Adrenal gland (tissue), 12 donors: ENCODE data around the gene USP28. TPM values are rescaled to one million over a fixed set of nuclear protein-coding genes. Genes with fewer than 3 reads are reported as not detected.

Experiments used
- DNase-seq, 7 donors: peaks; one replicate each; pipeline ENCODE4 v3.0.0-alpha.2; 2019 to 2020
- H3K27ac ChIP-seq, 5 donors: fragments of 200-600 bp; sonication (generic) in 4 of 5; 1 replicate in 3 of 5; 2 replicates in 2 of 5; pipeline versions ENCODE4 v1.5.1 to v1.8.0; 2016 to 2020; ENCODE audit warnings: mild to moderate bottlenecking in 1 of 5
- H3K27me3 ChIP-seq: fragments of 200-600 bp; 2 replicates; pipeline ENCODE4 v1.8.0; 2021
- H3K36me3 ChIP-seq, 2 donors: fragments of 200-600 bp; replicated peaks in 1 of 2; 1 replicate in 1 of 2; 2 replicates in 1 of 2; pipeline versions ENCODE4 v1.5.1 to v1.8.0; 2018 to 2022
- H3K4me1 ChIP-seq, 2 donors: fragments of 200-600 bp; replicated peaks in 1 of 2; 1 replicate in 1 of 2; 2 replicates in 1 of 2; pipeline versions ENCODE4 v1.5.1 to v1.8.0; 2018 to 2021
- H3K4me3 ChIP-seq, 4 donors: fragments of 200-600 bp; sonication (generic) in 3 of 4; one replicate each; pipeline ENCODE4 v1.5.1; 2016 to 2018
- H3K9me3 ChIP-seq, 3 donors: fragments of 200-600 bp; sonication (generic) in 1 of 3; replicated peaks in 1 of 3; 1 replicate in 2 of 3; 2 replicates in 1 of 3; pipeline versions ENCODE4 v1.5.1 to v1.8.0; 2016 to 2021
- CTCF ChIP-seq, 6 experiments: fragments of 450-650 bp in 4 of 6; fragments of 200-600 bp in 2 of 6; sonication (generic) in 1 of 6; IDR thresholded peaks; 1 replicate in 5 of 6; 2 replicates in 1 of 6; pipeline versions ENCODE4 v1.5.1 to v1.8.0; 2016 to 2021; ENCODE audit warnings: antibody characterized with exemption in 6 of 6, mild to moderate bottlenecking in 2 of 6, moderate library complexity in 1 of 6
- POLR2A ChIP-seq, 2 donors: fragments of 450-650 bp; IDR thresholded peaks; one replicate each; pipeline ENCODE4 v1.6.1; 2017; ENCODE audit warnings: antibody characterized with exemption in 2 of 2, mild to moderate bottlenecking in 2 of 2, moderate library complexity in 1 of 2
- WGBS, 4 donors: extraction: QIAGEN DNeasy Blood & Tissue Kit in 2 of 4; methylation state at CpG; one replicate each; pipeline versions ENCODE4 v1.1.5 to v1.1.7; 2013 to 2017; 5-methylcytosine and 5-hydroxymethylcytosine counted together
- intact Hi-C, 2 donors: fragments of 100-400 bp; cut with DNase I; formaldehyde crosslinking; loops; one replicate each; pipeline versions ENCODE4 v1.14.1 to v1.15.0; 2022 to 2023
- polyA plus RNA-seq, 3 donors: library from polyadenylated mRNA; stranded (reverse); fragments of 200-250 nt in 2 of 3; fragments of 350-450 nt in 1 of 3; fragmentation: Illumina TruSeq in 1 of 3; extraction: RNeasy Lipid Tissue Mini Kit (QIAGEN cat#74804) in 1 of 3; gene quantifications; one replicate each; pipeline ENCODE4 v1.2.3, GENCODE V29; 2013 to 2014
- total RNA-seq, 9 donors: library from RNA; depleted of rRNA in 4 of 9; stranded (reverse); fragments of >200 nt in 4 of 9; fragments of 120-200 nt in 1 of 9; fragmentation: NEBNext Ultra II Directional in 1 of 9; extraction: Animal tissue kit (Norgen Biotek cat#: 25700) in 1 of 9; gene quantifications; one replicate each; pipeline versions ENCODE4 v1.1.0 to v1.2.4, GENCODE V29; 2013 to 2023
- donor health status: healthy with polysubstance abuse.
- donor health status: Bipolar disorder and iron deficiency.
- donor health status: DM: yes; HTN: yes; CAD: no.
- donor health status: DM: no; HTN: no; CAD: no.
- donor health status: DM: no; HTN: no; CAD: no.
- donor health status: DM: yes; HTN: yes; CAD: no.

Gene USP28
- total and polyA plus RNA-seq, 12 donors = 2.9 to 25.0 (median 17.2) TPM

DNA sequence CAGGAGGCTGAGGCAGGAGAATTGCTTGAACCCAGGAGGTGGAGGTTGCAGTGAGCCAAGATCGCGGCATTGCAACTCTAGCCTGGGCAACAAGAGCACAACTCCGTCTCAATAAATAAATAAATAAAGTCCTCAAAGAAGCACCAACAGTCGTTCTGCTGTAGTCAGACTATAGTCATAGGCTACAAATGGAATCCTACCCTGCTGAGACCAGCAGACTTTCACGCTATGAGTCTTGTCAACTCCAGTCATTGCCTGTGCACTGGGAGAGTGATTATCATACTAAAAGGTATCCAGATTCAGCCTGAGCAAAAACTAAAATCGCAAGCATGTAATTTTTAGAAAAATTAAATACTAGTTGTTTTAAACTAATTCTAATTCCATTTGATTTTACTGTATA, 19.6 kb downstream of the USP28 start:
- no peak overlapping the region for H3K27ac ChIP-seq
- intact Hi-C loops = no loop called here
- peaks cover 0 to 14% of the 10 kb centered on the region in 2 donors for H3K36me3 ChIP-seq
- DNase-seq = no peak
- H3K4me3 ChIP-seq = no peak overlapping the region
- H3K9me3 ChIP-seq = no peaks in the 10 kb centered on the region
- WGBS, 4 donors = 93 to 98% (median 96%) methylated on average over 6 of the region's 6 CpGs
- H3K27me3 ChIP-seq = no peaks in the 10 kb centered on the region
- no peak for TF ChIP-seq POLR2A (IDR thresholded peaks at IDR 0.05)
- TF ChIP-seq CTCF (IDR thresholded peaks at IDR 0.05) = no peak
- H3K4me1 ChIP-seq = no peaks in the 10 kb centered on the region

GRCh38 chr11:113850188-113850587, 25.2 kb downstream of the USP28 start:
- no peaks in the 10 kb centered on the region for H3K9me3 ChIP-seq
- 92 to 98% (median 97%) methylated on average over 5 of the region's 5 CpGs for WGBS, 4 donors
- no peak for DNase-seq
- no peak overlapping the region for H3K27ac ChIP-seq
- TF ChIP-seq POLR2A (IDR thresholded peaks at IDR 0.05) (no peak), CTCF (IDR thresholded peaks at IDR 0.05) (no peak)
- intact Hi-C loops = no loop called here
- no peak overlapping the region for H3K4me3 ChIP-seq
- no peaks in the 10 kb centered on the region for H3K4me1 ChIP-seq
- H3K27me3 ChIP-seq = no peaks in the 10 kb centered on the region
- peaks cover 0 to 31% of the 10 kb centered on the region in 2 donors for H3K36me3 ChIP-seq

- H3K9me3 ChIP-seq = no peaks in the 10 kb centered on the region
- no peaks in the 10 kb centered on the region for H3K4me1 ChIP-seq
- H3K4me3 ChIP-seq = no peak overlapping the region
- no peak for DNase-seq
- intact Hi-C loops = no loop called here
- 74 to 92% (median 85%) methylated on average over 4 of the region's 4 CpGs for WGBS, 4 donors
- H3K27me3 ChIP-seq = no peaks in the 10 kb centered on the region
- TF ChIP-seq CTCF (IDR thresholded peaks at IDR 0.05) (no peak), POLR2A (IDR thresholded peaks at IDR 0.05) (no peak)
- H3K36me3 ChIP-seq = peaks cover 0 to 31% of the 10 kb centered on the region in 2 donors
- H3K27ac ChIP-seq = no peak overlapping the region
Measured at GRCh38 chr11:113849713-113850112, 25.7 kb downstream of the USP28 start.

DNA sequence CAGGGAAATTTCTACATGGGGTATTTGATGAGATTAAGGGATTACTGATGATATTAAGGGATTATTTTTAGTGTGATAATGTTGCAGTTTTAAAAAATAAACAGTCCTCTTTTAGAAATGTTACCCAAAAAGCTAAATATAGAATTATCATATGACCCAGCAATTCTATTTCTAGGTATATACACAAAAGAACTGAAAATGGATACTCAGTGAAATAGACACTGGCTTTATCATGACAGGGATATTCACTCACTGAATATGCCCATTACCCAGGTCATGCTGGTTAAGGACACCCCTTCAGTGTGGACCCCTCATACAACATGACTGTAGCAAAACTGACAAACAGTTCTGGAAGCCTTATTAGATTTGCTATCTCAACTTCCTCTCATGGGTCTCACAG, 27.8 kb downstream of the USP28 start:
- H3K36me3 ChIP-seq = peaks cover 0 to 31% of the 10 kb centered on the region in 2 donors
- H3K27ac ChIP-seq = no peak overlapping the region
- H3K9me3 ChIP-seq = no peaks in the 10 kb centered on the region
- no peaks in the 10 kb centered on the region for H3K27me3 ChIP-seq
- TF ChIP-seq CTCF (IDR thresholded peaks at IDR 0.05) (no peak), POLR2A (IDR thresholded peaks at IDR 0.05) (no peak)
- intact Hi-C loops = no loop called here
- no peak overlapping the region for H3K4me3 ChIP-seq
- H3K4me1 ChIP-seq = no peaks in the 10 kb centered on the region
- no peak for DNase-seq
